Esophagus squamous epithelium (tissue), 5 donors: Measurements from ENCODE around the gene RASIP1. TPM values are rescaled to one million over a fixed set of nuclear protein-coding genes. Genes with fewer than 3 reads are reported as not detected.
A peak's percentile ranks its signal among the peaks of the same experiment; 100 is the strongest.
"Not testable (repeated sequence)": the region's sequence is repeated elsewhere in the genome, so short reads cannot be mapped to it uniquely, and the experiment has no call there.

ENCODE experiments used
- DNase-seq: peaks from one replicate; lab custom pipeline; 2025; lab: John Stamatoyannopoulos, UW
- H3K27ac ChIP-seq, 4 donors: fragments of 200-600 bp; sonication (generic); one replicate each; pipeline ENCODE4 v1.5.1; 2016 to 2019; ENCODE audit warnings: mild to moderate bottlenecking in 1 of 4
- H3K27me3 ChIP-seq, 4 donors: fragments of 200-600 bp; sonication (generic); 1 replicate in 3 of 4; 2 replicates in 1 of 4; pipeline versions ENCODE4 v1.5.1 to v1.6.0; 2017 to 2021; ENCODE audit warnings: antibody characterized with exemption in 1 of 4
- H3K36me3 ChIP-seq, 3 donors: fragments of 200-600 bp; sonication (generic); one replicate each; pipeline ENCODE4 v1.5.1; 2016 to 2019
- H3K4me1 ChIP-seq, 3 donors: fragments of 200-600 bp; sonication (generic); one replicate each; pipeline ENCODE4 v1.5.1; 2017 to 2019
- H3K4me3 ChIP-seq, 4 donors: fragments of 200-600 bp; sonication (generic); 1 replicate in 3 of 4; 2 replicates in 1 of 4; pipeline ENCODE4 v1.5.1; 2016 to 2019; ENCODE audit warnings: mild to moderate bottlenecking in 2 of 4, moderate library complexity in 1 of 4
- H3K9me3 ChIP-seq, 3 donors: fragments of 200-600 bp; sonication (generic); one replicate each; pipeline ENCODE4 v1.5.1; 2016 to 2019
- POLR2A ChIP-seq, 4 donors: fragments of 450-650 bp; IDR thresholded peaks; one replicate each; pipeline ENCODE4 v1.6.1; 2017; ENCODE audit warnings: antibody characterized with exemption in 4 of 4, mild to moderate bottlenecking in 4 of 4, moderate library complexity in 3 of 4
- whole genome bisulfite sequencing, 2 donors: methylation state at CpG; one replicate each; pipeline ENCODE4 v1.1.5; 2018; 5-methylcytosine and 5-hydroxymethylcytosine counted together
- intact Hi-C: fragments of 100-400 bp; cut with DNase I; formaldehyde crosslinking; loops from one replicate; pipeline ENCODE4 v1.15.0; 2022
- total RNA-seq, 4 donors: library from RNA; depleted of rRNA; stranded (reverse); fragments of >200 nt; gene quantifications; one replicate each; pipeline ENCODE4 v1.1.0, GENCODE V29; 2016
- TF ChIP-seq, protein P1 (sequence below), 6 experiments: fragments of 450-650 bp in 4 of 6; fragments of 200-600 bp in 2 of 6; sonication (generic) in 2 of 6; IDR thresholded peaks; one replicate each; pipeline ENCODE4 v1.5.1; 2016 to 2019; ENCODE audit warnings: antibody characterized with exemption in 6 of 6, mild to moderate bottlenecking in 4 of 6, moderate library complexity in 4 of 6
- donor health status: DM: yes; HTN: yes; CAD: no.

The RASIP1 gene
- total RNA-seq, 4 donors from 2014 or later, result 4.0 to 9.6 (median 6.5) TPM

DNA sequence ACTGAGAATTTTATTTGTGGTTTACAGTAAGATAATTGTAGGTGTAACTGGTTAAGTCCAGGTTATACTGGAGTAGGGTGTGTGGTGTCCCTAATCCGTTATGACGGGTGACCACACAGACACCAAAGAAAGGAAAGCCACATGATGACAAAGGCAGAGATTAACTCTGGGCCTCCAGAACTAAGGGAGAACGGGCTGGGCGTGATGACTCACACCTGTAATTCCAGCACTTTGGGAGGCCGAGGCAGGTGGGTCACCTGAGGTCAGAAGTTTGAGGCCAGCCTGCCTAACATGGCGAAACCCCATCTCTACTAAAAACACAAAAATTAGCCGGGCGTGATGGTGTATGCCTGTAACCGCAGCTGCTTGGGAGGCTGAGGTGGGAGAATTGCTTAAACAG is 54.8 kb downstream of the RASIP1 start:
- H3K36me3 ChIP-seq, result no peaks in the 10 kb centered on the region
- no peaks in the 10 kb centered on the region for H3K27me3 ChIP-seq
- DNase-seq, result no peak
- no peaks in the 10 kb centered on the region for H3K9me3 ChIP-seq
- peaks cover 0 to 35% (median 7%) of the 10 kb centered on the region in 3 donors for H3K4me1 ChIP-seq
- peak overlapping the region in 3 of 4 donors; percentile 47 to 68 (median 48) for H3K27ac ChIP-seq
- 47 to 68% methylated on average over 9 of the region's 9 CpGs for WGBS, 2 donors
- intact Hi-C loops, result no loop called here
- H3K4me3 ChIP-seq, result no peak overlapping the region
- TF ChIP-seq POLR2A (IDR thresholded peaks at IDR 0.05), result no peak
- TF ChIP-seq, protein P1, sequence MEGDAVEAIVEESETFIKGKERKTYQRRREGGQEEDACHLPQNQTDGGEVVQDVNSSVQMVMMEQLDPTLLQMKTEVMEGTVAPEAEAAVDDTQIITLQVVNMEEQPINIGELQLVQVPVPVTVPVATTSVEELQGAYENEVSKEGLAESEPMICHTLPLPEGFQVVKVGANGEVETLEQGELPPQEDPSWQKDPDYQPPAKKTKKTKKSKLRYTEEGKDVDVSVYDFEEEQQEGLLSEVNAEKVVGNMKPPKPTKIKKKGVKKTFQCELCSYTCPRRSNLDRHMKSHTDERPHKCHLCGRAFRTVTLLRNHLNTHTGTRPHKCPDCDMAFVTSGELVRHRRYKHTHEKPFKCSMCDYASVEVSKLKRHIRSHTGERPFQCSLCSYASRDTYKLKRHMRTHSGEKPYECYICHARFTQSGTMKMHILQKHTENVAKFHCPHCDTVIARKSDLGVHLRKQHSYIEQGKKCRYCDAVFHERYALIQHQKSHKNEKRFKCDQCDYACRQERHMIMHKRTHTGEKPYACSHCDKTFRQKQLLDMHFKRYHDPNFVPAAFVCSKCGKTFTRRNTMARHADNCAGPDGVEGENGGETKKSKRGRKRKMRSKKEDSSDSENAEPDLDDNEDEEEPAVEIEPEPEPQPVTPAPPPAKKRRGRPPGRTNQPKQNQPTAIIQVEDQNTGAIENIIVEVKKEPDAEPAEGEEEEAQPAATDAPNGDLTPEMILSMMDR (IDR thresholded peaks at IDR 0.05), result no peak

DNA sequence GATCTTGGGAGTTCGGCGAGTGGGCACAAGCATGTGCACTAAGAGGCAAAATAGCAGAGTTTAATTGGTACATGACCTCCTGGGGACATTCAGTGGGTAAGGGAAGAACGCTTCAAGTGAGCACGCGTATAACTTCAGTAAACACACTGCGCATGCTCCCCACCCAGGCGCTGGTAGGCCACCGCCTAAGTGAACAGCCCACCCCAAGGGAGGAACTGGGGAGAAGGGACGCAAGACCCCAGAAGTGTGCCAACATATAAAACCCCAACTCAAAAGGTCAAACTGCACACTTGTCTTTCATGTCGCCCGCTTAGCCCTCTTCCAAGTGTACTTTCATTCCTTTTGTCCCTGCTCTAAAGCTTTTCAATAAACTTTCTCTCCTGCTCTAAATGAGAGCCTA is 57.1 kb downstream of the RASIP1 start:
- 71 to 83% methylated on average over 11 of the region's 11 CpGs for WGBS, 2 donors
- peaks cover 0 to 27% (median 3%) of the 10 kb centered on the region in 3 donors for H3K4me1 ChIP-seq
- intact Hi-C loops, result no loop called here
- no peaks in the 10 kb centered on the region for H3K27me3 ChIP-seq
- TF ChIP-seq, protein P1 (IDR thresholded peaks at IDR 0.05), result no peak
- no peak for TF ChIP-seq POLR2A (IDR thresholded peaks at IDR 0.05)
- no peaks in the 10 kb centered on the region for H3K36me3 ChIP-seq
- no peak overlapping the region for H3K27ac ChIP-seq
- H3K9me3 ChIP-seq, result no peaks in the 10 kb centered on the region
- DNase-seq, result no peak
- H3K4me3 ChIP-seq, result peak overlapping the region in 1 of 4 donors; percentile 26

DNA sequence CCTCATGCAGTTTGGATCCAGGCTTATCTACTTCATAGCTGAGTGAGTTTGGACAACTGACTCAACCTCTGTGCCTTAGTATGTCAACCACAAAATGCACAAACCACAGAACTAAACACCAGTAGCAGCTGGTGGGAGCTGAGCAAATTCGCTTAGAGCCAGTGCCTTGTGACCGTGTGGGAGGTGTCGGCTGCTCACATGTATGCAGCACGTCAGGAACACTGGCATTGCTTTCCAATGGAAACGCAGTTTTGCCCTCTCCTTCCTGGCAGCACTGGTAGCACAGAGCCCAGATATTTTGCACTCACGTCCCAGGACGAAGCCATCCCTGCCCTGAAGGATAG is 59.3 kb downstream of the RASIP1 start:
- DNase-seq, result no peak
- WGBS, 2 donors, result 75% methylated on average over 5 of the region's 7 CpGs; no CpG with 5 or more reads in 1 of the 2 donors
- Histone ChIP-seq H3K4me1 (peaks cover 0 to 39% (median 3%) of the 10 kb centered on the region in 3 donors), H3K4me3 (no peak overlapping the region), H3K27ac (no peak overlapping the region), H3K9me3 (no peaks in the 10 kb centered on the region), H3K27me3 (no peaks in the 10 kb centered on the region), H3K36me3 (no peaks in the 10 kb centered on the region)
- TF ChIP-seq, protein P1 (IDR thresholded peaks at IDR 0.05), result no peak
- intact Hi-C loops, result no loop called here

DNA sequence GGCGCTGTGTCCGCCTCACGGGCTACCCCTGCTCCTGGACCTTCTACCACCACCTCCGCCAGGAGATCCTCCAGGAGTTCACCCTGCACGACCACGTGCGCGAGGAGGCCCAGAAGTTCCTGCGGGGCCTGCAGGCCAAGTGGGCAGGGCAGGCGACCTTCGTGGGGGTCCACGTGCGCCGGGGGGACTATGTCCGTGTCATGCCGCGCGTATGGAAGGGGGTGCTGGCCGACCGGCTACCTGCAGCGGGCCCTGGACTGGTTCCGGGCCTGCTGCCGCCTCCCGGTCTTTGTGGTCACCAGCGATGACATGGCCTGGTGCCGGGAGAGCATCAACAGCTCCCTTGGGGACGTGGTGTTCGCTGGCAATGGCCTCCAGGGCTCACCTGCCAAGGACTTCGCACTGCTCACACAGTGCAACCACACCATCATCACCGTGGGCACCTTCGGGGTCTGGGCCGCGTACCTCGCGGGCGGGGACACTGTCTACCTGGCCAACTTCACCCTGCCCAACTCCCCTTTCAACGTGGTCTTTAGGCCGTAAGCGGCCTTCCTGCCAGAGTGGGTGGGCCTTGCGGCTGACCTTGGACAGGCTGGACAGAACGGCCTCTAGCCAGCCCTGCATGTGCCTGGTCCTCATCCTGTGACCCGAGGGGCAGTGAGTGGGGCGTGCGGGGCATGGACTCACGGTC is 59.8 kb downstream of the RASIP1 start:
- DNase-seq, result no peak
- no peaks in the 10 kb centered on the region for H3K9me3 ChIP-seq
- WGBS, 2 donors, result 82 to 90% methylated on average over 10 to 19 of the region's 45 CpGs
- no peaks in the 10 kb centered on the region for H3K27me3 ChIP-seq
- H3K27ac ChIP-seq, result no peak overlapping the region
- no peaks in the 10 kb centered on the region for H3K36me3 ChIP-seq
- TF ChIP-seq, protein P1 (IDR thresholded peaks at IDR 0.05), result no peak
- TF ChIP-seq POLR2A (IDR thresholded peaks at IDR 0.05), result no peak
- intact Hi-C loops, result no loop called here
- H3K4me3 ChIP-seq, result no peak overlapping the region
- H3K4me1 ChIP-seq, result peaks cover 0 to 39% (median 6%) of the 10 kb centered on the region in 3 donors

DNA sequence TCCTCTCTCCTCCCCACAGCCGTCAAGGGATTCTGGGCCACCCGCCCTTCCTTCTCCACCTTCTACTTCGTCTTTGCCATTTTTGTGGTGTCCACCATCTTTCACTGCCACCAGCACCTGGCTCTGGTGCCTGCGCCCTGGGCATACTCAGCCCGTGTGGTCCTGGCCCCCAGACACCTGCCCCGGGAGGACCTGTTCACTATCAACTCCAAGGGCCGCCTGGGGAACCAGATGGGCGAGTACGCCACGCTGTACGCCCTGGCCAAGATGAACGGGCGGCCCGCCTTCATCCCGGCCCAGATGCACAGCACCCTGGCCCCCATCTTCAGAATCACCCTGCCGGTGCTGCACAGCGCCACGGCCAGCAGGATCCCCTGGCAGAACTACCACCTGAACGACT is 60.4 kb downstream of the RASIP1 start:
- H3K27me3 ChIP-seq, H3K36me3 ChIP-seq, H3K4me3 ChIP-seq, DNase-seq, H3K9me3 ChIP-seq, intact Hi-C loops, H3K27ac ChIP-seq: not testable (repeated sequence)
- WGBS, 2 donors, result 85 to 95% methylated on average over 4 to 9 of the region's 19 CpGs
- peaks cover 0 to 39% (median 10%) of the 10 kb centered on the region in 3 donors for H3K4me1 ChIP-seq
